Stimulated activated CD8-positive, alpha-beta memory T cell treated with anti-CD3 and anti-CD28 coated beads, Interleukin-4, amount 100 ng/mL, for 48 hours (primary cell): ENCODE results near the gene USP50.
"Not testable (repeated sequence)": the region's sequence is repeated elsewhere in the genome, so short reads cannot be mapped to it uniquely, and the experiment has no call there.

Experiments used
- DNase-seq: peaks from one replicate; pipeline ENCODE4 v3.0.0-alpha.2; 2020

Gene USP50

DNA sequence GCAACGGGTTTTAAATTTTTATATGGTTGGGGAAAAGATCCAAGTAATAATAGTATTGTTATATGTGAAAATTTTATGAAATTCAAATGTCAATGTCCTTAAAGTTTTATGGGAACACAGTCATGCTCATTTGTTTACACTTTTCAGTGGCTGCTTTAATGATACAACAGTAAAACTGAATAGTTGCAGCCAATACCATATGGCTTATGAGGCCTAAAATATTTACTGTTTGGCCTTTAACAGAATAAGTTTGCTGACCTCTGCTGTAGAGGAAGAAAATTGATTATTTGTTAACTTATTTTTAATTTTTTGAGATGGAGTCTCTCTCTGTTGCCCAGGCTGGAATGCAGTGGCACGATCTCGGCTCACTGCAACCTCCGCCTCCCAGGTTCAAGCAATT, 44.7 kb downstream of the USP50 start:
- no peak for DNase-seq

DNA sequence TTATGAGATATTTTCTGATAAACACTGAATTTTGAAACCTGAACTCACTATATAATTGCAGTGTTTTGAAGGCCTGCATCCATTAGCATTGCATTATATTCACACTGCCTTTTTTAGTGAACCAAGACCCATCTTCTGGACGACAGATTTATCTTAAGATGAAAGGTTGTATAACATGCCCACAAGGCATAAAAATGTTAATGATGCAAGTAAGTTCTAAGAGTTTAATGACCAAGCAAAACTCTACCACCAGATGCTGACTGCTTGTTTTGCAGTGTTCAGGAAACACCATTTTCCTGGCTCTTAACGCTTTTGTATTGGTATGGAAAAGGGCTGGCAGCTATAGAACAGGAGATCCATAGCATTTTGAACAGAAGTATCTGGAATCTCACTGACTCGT, 46.1 kb downstream of the USP50 start:
- DNase-seq = no peak

DNA sequence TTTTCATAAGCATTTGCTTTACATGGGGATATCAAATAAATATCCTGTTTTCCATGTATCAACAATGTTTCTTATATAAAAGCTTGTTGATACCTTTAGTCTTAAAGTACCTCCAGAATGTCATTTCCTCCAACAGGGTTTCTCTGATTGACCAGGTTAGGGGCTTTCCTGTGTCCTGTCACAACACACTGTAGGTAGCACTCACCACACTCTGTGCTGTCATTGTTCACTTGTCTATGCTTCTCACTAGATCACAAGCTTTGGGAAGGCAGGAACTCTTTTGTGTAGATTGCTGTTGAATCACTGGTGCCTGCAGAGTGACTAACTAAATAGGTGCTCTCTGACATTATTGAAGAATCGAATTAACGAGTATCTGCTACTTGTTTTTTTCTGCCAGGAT, 49.8 kb downstream of the USP50 start:
- no peak for DNase-seq

DNA sequence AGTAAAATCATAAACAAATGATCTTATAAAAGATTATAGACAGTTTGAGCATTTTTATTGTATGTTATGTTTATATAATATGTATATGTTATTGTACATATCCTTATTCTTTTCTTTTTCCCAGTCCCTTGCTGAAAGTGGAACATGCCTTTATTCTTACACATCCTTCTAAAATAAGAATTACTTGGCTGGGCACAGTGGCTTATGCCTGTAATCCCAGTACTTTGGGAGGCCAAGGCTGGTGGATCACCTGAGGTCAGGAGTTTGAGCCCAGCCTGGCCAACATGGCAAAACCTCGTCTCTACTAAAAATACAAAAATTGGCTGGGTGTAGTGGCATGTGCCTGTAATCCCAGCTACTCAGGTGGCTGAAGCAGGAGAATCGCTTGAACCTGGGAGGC, 51.9 kb downstream of the USP50 start:
- DNase-seq = not testable (repeated sequence)

DNA sequence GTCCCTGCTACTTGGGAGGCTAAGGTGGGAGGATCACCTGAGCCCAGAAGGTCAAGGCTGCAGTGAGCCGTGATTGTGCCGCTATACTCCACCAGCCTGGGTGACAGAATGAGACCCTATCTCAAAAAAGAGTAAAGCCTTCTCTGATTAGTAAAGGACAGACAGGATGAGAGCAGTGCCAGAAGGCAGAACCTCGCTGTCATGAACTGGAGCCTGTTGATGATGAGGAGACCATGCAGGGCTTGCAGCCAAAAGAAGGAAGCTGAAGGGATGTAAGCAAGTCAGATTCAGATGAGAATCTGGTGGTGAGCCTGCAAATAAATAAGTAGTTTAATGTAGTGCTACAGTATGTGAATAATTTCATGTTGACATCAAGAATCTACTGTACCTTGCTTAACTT, 52.8 kb downstream of the USP50 start:
- no peak for DNase-seq

DNA sequence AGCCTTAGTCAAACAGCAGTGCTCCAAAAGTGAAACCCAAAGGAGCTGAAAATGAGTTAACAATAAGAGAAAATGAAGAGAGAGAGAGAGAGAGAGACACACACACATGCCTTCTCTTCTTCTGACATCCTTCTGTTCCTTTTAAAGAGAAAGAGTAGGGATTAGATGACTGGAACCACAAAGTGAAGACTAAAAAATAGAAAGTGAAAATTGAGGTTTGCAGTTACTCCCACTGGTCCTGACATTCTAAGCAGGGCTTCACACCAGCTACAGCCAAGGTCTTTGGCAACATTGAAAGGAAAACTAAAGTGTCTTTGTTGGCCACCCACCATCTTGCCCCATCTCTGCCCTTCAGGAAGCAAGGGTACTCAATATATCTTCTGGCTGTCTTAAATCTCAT, 59.2 kb downstream of the USP50 start:
- DNase-seq = peak; percentile 32

DNA sequence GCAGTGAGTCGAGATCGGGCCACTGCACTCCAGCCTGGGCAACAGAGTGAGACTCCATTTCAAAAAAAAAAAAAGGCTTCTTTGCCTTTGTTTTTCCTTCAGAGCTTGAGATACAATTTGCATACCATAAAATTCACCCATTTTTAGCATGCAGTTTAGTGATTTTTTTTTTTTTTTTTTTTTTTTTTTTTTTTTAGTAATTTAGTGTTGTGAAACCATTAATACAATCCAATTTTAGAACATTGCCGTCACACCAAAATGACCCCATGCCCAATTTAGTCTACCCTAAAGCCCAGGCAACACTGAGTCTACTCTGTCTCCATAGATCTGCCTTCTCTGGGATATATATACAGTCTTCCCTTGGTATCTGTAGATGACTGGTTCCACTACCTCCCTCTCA, 61.1 kb downstream of the USP50 start:
- no peak for DNase-seq

DNA sequence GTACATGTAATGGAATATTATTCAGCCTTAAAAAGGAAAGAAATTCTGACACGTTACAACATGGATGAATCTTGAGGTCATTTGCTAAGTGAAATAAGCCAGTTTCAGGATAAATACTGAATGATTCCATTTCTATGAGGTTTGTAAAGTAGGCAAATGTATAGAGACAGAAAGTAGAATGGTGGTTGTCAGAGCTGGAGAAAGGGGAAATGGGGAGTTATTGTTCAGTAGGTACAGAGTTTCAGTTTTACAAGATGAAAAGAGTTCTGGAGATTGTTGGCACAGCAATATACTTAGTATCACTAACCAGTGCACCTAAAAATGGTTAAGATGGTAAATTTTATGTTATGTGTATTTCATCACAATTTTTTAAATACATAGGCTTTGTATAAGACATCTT, 61.7 kb downstream of the USP50 start:
- no peak for DNase-seq

DNA sequence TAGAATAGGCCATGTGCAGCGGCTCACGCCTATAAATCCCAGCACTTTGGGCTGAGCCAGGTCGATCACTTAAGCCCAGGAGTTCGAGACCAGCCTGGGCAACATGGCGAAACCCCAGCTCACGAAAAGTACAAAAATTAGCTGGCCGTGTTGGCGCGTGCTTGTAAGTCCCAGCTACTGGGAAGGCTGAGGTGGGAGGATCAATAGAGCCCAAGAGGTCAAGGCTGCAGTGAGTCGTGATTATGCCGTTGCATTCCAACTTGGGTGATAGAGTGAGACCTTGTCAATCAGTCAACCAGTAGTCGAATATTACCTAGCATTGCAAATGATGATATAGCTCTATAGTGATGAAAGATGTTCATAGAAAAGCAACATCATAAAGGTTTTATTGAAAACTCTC, 70.3 kb downstream of the USP50 start:
- DNase-seq = no peak

DNA sequence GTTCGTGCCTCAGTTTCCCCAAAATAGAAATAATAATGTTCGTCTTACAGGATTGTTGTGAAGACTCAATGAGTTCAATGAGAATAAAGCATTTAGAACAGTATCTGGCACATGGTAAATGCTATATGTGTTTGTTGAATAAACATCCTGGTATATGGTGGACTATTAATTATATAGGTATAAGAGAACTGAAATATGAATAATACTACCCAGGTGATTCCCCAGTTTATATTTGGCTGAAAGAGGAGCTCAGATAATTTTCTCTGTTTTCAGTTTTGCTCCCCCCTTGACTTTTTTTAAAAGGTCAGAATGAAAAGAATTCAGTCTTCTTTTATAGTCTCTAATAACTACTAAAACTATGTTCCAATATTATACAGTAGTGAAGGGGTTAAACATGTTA, 75.4 kb downstream of the USP50 start:
- DNase-seq = no peak

DNA sequence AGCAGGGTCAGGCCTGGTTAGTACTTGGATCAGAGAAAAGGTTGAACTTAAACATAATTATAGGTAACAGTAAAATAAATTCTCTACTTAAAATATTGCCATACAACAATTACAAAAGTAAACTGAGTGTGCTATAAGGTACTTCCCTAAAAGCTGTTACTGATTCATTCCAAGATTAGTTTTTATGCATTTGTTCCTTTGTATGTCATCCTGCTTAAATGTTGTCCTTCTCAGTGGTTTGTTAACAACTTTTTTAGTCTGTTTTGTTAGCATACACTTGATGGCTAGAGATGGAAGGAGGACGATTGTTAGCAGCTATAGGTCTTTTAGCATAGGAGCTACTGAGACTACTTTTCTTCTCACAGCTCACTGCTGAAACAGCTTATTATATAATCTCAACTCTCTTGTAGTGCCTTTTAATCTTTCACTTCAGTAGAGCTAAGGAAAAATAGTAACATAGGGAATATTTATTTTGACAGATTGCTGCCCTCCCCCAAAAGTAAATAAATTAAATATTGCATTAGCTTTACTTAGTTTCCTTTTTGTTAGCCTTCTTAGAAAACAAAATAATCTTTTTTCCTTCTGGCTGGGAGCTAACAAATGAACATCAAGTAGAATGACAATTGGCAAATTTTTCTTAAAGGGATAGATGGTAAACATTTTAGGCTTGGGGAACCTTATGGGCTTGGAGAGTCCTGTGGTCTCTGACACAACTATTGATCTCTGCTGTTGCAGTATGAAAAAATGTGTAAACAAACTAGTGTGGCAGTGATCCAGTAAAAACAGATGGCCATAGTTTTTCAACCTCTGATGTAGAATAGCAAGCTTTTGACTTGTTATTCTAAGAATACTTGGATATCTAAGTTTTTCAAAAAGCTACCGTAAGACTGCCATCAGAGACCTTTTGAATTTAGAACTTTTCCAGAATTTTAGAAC, 82.8 kb downstream of the USP50 start:
- no peak for DNase-seq

DNA sequence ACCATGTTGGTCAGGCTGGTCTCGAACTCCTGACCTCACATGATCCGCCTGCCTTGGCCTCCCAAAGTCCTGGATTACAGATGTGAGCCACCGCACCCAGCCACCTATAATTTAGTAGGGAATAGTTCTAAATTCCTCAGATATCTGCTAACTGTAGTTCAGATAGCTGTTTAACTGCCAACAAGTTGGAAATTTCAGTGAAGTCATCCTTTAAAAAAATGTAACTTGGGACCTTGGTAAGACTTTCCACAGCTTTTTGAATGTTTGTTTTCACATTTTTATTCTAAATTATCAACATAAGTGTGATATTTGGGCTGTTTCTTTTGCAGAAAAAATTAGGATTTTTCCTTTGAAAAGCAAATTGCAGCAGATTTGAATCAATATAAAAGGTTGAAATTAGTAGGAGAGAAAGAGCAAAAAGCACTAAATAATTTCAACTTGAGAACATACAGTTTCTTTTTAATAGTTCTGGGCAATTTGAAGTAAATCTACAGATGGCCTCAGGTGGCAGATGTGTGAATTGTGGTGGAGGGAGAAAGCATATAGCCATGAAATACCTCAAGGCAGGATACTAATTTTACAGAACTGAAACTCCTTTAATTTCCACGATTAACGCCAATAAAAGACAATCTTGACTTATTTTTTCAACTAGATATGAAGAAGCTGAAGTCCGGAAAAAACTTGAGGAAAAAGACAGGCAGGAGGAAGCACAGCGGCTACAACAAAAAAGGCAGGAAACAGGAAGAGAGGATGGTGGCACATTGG, 87.9 kb downstream of the USP50 start:
- no peak for DNase-seq

DNA sequence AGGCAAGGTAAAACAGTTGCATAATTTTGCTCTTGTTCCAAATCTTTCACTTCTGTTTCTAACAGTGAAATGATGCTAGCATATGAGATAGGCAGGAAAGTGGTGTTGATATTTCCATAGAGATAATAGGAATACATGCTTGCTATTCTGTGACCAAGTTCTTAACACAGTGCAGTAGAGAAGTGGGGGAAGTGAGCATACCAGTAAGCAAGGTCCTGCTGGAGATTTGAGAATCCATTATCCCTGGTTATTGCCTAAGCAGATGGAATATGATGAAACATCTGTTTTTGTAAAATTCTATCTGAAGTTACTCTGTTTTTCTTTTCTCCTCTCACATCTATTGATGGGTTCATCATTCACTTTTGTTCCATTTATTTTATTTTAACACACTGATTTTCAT, 93.5 kb downstream of the USP50 start:
- DNase-seq = no peak
